ENCODE measurements around the gene OR11G2. TPM values are rescaled to one million over a fixed set of nuclear protein-coding genes. Genes with fewer than 3 reads are reported as not detected.
"Not testable (repeated sequence)": the region's sequence is repeated elsewhere in the genome, so short reads cannot be mapped to it uniquely, and the experiment has no call there.

OR11G2 gene, protein sequence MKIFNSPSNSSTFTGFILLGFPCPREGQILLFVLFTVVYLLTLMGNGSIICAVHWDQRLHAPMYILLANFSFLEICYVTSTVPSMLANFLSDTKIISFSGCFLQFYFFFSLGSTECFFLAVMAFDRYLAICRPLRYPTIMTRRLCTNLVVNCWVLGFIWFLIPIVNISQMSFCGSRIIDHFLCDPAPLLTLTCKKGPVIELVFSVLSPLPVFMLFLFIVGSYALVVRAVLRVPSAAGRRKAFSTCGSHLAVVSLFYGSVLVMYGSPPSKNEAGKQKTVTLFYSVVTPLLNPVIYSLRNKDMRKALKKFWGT
- not detected for total RNA-seq

DNA sequence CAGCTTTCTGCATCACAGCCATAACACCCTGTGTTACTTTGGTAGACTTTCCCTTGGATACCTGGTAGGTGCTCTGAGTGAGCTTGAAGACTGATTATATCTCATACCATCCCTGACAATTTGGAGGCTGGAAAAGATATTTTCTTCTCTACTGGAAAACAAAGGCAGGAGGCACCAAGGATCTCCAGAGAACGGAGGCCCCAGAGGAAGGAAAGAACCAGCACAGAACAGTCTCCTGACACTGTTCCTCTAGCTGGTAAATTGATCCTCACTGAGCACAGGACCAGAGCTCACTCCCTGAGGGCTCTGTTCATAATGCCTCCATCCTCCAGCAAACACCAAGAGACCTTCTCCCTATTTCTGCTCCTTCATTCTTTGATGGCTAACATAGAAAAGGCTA is at the start of gene OR11G2:
OR11G2 (plus strand) TSS at position 301 of the 400 bp plus-strand sequence. CDS start 6,542 bp downstream, outside the sequence.
- DNase-seq = no peak

DNA sequence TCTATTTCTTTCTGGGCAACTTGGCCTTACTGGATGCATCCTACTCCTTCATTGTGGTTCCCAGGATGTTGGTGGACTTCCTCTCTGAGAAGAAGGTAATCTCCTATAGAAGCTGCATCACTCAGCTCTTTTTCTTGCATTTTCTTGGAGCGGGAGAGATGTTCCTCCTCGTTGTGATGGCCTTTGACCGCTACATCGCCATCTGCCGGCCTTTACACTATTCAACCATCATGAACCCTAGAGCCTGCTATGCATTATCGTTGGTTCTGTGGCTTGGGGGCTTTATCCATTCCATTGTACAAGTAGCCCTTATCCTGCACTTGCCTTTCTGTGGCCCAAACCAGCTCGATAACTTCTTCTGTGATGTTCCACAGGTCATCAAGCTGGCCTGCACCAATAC is 46.8 kb upstream of the OR11G2 start:
- DNase-seq = no peak

DNA sequence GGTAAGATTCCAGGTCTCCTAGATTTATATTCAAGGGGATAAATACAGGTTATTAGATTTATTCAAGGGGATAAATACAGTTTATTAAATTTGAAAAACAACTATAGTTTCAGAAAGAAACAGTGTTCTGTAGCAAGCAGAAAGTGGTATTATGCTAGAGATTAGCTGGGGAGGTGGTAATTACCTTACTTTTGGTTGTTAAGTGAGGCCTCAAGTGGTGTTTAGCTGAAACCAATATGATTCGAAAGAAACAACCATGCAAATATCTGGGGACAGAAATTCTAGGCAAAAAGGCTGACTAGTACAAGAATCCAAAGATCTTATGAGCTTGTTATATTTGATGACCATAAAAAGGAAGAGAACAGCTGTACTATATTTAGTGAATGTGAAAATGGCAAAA is 45.9 kb upstream of the OR11G2 start:
- DNase-seq = no peak

DNA sequence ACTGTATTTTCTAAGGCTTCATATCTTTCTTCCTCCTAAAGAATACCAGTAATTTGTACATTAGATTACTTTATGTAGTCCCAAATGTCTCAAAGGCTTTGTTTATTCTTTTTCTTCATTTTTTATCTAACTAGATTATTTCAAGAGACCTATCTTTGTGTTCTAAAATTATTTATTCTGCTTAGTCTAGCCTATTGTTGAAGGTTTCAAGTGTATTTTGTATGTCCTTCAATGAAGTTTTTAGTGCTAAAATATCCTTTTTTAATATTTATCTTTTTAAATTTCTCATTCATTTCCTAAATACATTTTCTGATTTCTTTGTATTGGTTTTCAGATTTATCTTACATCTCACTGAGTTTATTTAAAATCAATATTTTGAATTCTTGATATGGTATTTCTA is 26.2 kb upstream of the OR11G2 start:
- no peak for DNase-seq

DNA sequence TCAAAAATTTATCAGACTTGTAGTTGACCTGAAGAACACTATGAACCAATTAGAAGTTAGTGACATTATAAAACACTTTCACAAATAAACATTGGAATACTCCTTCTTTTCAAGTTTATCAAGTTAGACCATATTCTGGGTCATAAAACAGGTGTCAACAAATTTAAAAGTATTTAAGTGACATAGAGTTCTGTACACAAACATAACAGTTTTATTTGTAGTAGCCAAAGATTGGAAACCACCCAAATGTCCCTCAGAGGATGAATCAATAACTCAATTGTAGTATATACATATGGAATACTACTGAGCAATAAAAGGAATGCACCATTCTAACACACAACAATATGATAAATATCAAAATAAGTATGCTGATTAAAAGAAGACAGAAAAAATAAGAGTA is 23.6 kb upstream of the OR11G2 start:
- no peak for DNase-seq

DNA sequence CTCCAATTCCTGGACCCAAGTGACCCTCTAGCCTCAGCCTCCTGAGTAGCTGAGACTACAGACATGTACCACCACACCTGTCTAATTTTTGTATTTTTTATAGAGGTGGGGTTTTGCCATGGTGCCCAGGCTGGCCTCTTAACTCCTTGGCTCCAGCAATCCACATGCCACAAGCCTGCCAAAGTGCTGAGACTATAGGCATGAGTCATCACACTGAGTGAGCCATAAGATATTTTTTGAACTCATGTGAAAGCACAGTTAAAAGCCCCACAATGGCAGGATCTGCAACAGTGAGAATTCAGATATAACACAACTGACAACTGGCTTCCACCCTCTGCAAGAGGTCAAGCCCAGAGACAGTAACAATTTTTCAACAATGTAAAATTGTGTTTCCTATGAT is 20.8 kb upstream of the OR11G2 start:
- not testable (repeated sequence) for DNase-seq

DNA sequence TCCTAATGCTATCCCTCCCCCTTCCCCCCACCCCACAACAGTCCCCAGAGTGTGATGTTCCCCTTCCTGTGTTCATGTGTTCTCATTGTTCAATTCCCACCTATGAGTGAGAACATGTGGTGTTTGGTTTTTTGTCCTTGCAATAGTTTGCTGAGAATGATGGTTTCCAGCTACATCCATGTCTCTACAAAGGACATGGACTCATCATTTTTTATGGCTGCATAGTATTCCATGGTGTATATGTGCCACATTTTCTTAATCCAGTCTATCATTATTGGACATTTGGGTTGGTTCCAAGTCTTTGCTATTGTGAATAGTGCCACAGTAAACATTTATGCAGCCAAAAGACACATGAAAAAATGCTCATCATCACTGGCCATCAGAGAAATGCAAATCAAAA is 16.5 kb upstream of the OR11G2 start:
- DNase-seq = not testable (repeated sequence)

DNA sequence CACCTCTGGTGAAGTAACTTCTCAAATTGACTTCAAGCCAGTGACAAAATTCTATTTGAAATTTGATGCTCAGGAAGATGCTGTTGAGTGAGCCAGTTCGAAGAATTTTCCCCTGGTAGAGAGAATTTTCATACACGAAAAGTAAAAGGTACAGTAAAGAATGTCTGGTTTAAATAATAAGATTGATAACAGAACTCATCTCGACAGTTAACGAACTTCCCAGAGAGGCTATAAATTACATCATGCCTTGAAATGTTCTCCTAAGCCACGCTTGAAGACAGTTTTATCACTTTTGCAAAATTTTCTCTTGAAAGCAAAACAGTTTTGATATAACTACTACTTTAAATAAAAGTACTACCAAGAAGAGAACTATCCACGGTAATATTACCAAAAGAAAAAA is 14.4 kb upstream of the OR11G2 start:
- DNase-seq = no peak

DNA sequence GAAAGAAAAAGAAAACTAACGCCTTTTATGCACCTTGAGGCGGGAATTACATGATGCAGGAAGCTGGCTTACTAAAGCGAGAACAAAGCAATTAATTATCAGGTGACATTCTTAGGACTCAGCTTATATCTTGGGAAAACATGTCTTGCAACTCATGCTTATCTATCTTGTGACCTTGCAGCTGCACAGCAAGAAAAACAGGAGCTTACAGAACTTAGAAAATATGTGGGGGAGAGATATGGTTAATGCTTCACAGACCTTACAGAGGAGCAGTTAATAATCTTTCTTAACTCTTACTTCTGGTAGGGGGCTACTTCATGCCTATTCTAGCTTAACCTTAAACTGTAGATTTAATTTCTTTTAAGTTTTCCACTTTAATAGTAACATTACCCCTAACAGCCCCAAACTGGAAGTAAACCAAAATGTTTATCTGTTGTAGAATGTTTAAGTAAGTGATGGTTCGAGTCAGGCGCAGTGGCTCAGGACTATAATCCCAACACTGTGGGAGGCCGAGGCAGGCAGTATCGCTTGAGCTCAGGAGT is 13.2 kb upstream of the OR11G2 start:
- no peak for DNase-seq

DNA sequence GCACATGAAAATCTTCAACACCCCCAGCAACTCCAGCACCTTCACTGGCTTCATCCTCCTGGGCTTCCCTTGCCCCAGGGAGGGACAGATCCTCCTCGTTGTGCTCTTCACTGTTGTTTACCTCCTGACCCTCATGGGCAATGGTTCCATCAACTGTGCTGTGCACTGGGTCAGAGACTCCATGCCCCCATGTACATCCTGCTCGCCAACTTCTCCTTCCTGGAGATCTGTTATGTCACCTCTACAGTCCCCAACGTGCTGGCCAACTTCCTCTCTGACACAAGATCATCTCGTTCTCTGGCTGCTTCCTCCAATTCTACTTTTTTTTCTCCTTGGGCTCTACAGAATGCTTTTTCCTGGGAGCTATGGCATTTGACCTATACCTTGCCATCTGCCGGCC is 11.5 kb upstream of the OR11G2 start:
- no peak for DNase-seq

DNA sequence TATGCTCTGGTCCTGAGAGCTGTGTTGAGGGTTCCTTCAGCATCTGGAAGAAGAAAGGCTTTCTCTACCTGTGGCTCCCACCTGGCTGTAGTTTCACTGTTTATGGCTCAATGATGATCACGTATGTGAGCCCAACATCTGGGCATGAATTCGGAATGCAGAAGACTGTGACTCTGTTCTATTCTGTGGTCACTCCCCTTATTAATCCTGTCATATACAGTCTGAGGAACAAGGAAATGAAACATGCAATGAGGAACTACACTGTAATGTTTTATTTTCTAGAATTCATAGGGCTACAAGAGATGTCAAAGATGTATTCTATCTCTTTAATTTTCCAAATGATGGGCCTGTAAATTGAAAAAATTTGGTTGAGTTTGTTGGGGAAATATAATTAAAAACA is 10.8 kb upstream of the OR11G2 start:
- no peak for DNase-seq

DNA sequence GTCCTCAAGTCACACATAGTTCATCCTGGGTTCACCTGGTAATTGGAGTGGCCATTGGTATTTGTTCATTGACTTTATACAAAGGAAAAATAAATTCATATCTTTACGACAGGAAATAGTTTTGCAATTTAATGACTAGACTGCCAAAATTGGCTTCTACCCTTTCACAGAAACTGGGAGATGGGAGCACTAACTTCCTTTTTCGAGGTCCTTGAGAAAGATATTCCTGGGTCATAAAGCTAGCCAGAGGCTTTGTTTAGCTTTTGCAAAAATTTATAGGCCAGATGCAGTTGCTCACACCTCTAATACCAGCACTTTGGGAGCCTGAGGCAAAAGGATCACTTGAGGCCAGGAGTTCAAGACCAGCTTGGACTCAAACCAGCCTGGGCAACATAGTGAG is 10.2 kb upstream of the OR11G2 start:
- DNase-seq = no peak

DNA sequence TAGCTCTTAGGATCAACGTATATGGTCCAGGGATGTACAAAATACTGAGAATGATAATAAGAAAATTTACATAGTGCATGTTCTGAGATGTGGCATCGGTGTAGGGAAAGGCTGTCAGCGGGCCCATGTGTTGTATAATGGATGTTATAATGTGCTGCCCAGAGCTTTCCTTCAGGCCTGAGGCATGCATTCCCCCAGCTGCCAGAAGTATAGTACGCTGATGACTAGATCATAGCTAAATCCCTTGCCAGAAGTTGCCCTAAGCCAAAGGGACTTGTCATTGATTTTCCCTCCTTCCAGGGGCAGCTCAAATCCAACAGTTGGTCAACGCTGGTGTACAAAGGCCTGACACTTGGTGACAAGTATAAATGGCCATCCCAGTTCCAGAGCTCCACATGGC is 6.5 kb upstream of the OR11G2 start:
- DNase-seq = no peak

DNA sequence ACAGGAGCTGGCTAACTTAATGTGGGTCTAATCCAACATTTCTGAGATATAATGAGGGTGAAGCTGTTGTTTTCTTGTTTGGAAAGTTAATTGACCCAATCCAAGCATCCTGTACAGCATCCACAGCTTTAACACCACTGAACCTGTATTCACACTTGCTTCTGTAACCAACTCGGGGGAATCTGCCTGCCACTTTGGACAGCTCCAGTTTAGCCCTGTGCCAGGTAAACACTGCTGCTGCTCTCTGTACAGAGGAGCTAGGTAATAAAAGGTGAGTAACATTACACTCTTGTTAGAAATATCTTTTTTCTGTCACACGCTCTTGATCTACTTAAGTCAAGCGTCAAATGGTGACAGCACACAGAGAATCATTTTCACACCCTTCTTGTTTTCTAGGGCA is 700 bp downstream of the OR11G2 start:
- DNase-seq = no peak

DNA sequence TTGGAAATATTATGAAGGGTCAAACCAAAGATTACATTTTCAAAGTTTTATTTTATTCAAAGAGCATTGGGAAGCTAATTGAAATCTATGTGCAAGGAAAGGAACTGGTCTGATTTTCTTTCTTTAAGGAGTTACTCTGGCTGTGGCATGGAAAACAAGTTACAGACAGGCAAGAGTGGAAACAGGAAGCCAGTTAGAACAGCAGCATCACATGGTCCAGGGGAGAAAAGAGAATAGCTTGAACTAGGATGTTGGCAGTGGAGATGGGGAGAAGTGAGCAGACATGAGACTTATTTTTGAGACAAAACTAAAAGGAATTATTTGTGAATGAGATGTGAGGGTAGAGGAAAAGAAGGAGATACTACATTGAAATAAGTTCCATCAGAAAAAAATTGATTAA is 3.4 kb downstream of the OR11G2 start:
- DNase-seq = no peak

DNA sequence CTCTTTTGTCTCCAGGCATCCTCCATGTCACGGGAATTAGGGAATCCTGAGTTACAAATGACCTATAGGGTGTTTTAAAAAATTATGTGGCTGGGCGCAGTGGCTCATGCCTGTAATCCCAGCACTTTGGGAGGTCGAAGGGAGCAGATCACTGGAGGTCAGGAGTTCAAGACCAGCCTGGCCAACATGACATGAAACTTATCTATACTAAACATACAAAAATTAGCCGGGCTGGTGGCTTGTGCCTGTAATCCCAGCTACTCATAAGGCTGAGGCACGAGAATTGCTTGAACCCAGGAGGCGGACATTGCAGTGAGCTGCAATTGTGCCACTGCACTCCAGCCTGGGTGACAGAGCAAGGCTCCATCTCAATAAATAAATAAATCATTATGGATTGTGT is 4.5 kb downstream of the OR11G2 start:
- not testable (repeated sequence) for DNase-seq

DNA sequence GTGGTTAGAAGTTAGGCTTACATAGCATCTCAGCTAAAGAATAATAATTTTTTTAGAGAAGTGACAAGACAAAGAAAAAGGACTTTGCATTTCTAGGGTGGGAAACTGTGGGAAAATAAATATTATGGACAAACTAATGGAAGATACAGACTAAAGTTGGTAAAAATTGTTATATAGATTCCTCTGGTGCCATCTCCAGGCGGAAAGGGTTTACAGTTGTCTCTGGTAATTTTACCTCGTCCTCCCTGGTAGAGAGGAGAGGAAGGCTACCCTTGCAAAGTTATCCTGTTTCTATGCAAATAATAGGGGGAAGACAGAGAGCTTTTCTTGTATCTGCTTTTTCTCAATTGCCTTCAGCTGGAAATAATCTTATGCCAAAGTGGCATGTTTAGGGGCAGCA is 5.2 kb downstream of the OR11G2 start:
- no peak for DNase-seq

DNA sequence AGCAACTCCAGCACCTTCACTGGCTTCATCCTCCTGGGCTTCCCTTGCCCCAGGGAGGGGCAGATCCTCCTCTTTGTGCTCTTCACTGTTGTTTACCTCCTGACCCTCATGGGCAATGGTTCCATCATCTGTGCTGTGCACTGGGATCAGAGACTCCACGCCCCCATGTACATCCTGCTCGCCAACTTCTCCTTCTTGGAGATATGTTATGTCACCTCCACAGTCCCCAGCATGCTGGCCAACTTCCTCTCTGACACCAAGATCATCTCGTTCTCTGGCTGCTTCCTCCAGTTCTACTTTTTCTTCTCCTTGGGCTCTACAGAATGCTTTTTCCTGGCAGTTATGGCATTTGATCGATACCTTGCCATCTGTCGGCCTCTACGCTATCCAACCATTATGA is 6.8 kb downstream of the OR11G2 start:
- DNase-seq = no peak

DNA sequence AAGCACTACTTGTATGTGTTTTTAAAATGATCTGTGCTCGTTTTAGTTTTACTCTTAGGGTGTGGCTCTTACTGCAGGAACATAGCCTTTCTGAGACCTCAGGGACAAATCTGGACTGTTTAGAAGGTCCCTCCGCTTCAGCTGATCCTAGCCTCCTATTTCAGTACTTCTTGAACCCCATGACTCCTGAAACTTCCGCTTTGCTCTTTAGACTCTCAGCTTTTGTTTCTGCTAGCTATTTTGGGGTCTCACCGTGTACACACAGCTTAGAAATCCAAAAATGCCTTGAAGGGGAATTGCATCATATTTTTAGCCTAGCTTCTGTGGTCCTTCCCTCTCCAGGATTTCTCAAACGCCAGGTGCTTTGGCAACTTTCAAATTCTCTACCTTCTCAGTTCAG is 8.3 kb downstream of the OR11G2 start:
- DNase-seq = no peak

DNA sequence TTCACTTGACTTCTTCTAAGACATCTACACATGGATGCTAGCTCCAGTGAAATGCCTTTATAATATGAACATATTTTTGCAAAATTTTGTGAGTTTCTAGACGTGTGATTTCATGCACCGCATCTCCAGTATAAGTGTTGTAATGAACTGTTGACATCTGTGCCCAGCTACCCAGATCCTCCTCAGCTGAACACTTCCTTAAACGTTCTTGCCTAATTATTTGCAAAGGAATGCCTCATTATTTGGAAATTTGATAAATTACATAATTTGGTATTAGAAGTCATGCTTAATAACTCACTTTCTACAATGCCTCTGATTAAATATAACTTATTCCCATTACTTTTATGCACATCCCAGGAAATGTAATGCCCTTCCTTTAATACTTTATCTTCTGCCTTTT is 14.0 kb downstream of the OR11G2 start:
- DNase-seq = no peak

DNA sequence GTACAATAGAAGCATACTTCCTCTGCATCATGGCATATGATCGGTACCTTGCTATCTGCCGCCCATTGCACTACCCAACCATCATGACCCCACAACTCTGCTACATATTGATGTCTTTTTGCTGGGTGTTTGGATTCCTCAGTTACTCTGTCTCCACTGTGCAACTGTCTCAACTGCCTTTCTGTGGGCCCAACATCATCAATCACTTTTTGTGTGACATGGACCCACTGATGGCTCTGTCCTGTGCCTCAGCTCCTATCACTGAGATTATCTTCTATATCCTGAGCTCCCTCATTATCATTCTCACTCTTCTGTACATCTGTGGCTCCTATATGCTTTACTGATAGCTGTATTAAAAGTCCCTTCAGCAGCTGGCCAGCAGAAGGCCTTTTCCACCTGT is 18.9 kb downstream of the OR11G2 start:
- no peak for DNase-seq

DNA sequence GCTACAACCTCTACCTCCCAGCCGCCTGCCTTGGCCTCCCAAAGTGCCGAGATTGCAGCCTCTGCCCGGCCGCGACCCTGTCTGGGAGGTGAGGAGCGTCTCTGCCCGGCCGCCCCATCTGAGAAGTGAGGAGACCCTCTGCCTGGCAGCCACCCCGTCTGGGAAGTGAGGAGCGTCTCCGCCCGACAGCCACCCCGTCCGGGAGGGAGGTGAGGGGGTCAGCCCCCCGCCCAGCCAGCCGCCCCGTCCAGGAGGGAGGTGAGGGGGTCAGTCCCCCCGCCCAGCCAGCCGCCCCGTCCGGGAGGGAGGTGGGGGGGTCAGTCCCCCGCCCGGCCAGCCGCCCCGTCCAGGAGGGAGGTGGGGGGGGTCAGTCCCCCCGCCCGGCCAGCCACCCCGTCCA is 21.7 kb downstream of the OR11G2 start:
- DNase-seq = not testable (repeated sequence)

DNA sequence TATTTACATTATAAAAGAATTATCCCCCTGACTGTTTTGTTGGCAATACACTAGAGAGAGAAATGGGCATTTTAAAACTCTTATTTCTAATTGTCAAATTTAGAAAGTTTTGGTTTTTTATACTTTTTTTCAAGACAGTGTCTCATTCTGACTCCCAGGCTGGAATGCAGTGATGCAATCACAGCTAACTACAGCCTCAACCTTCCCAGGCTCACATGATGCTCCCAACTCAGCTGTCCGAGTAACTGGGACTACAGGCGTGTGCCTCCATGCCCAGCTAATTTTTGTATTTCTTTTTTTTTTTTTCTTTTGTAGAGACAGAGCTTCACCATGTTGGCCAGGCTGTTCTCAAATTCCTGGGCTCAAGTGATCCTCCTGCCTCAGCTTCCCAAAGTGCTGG is 24.5 kb downstream of the OR11G2 start:
- DNase-seq = no peak

DNA sequence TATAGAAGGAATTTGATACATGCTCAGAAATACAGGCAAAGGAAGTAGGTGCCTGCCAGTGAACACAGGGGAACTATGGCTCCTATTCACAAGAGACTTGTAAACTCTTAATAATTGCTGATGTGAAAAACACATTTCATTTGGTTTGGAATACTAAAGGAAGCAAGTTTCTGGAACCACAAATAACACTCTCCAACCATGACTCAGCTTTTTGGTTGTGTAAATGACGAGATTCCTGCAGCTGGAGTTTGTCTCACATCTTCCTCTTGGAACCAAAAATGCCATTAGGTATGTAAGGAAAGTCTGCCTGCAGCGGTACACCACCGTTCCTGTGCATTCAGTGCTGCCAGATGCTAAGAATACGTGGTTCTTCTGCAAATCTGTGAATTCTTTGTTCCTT is 28.3 kb downstream of the OR11G2 start:
- no peak for DNase-seq

DNA sequence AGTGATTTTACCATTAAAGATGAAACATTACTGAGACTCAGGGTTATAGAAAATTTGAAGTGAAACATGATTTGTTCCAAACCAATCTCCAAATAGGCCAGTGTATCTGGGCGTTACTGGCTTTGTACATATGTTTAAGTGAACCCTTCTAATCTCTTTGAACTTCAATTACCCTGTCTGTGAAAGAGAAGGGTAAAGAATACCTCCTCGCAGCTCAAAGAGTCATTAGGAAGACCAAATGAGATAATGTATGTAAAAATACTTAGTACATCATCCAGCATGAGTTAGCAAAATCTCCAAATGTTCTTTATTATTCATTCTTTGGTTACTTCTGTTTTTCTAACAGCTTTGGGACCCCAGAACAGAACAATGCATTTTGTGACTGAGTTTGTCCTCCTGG is 32.7 kb downstream of the OR11G2 start, which contains the start of gene OR11H6:
OR11H6 (plus strand) TSS at position 301 of the 400 bp plus-strand sequence; CDS start at position 301, 0 bp downstream.
- DNase-seq = no peak

All from tongue (tissue), 2 donors.